ENCODE data around the gene ALDH7A1. TPM values are rescaled to one million over a fixed set of nuclear protein-coding genes. Genes with fewer than 3 reads are reported as not detected.
A peak's percentile ranks its signal among the peaks of the same experiment; 100 is the strongest.

The ALDH7A1 gene
- total and polyA plus RNA-seq, 7 donors, result 16.0 to 37.0 (median 22.2) TPM

DNA sequence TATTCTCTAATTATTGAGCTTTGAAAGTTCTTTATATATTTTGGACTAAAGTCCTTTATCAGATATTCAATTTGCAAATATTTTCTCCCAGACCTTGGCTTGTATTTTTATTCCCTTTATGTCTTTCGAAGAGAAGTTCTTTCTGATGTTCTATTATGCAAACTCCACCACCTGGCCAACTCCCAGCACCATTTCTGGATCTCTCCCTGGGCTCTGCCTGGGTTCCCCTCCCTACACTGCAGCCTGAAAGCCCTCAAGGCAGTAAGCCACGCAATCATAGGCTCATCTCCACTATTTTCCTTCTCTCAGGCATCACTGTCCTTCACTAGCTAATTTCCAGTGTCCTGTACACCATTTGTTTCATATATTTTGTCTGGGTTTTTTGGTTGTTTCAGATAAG lies 95.7 kb downstream of the ALDH7A1 start:
- Histone ChIP-seq H3K27me3 (no peaks in the 10 kb centered on the region), H3K4me1 (peaks cover 0 to 8% (median 0%) of the 10 kb centered on the region in 4 donors), H3K9me3 (no peaks in the 10 kb centered on the region), H3K27ac (no peak overlapping the region), H3K36me3 (no peaks in the 10 kb centered on the region), H3K4me3 (no peak overlapping the region)
- WGBS, 2 donors, result 90 to 91% methylated on average over 2 of the region's 2 CpGs
- DNase-seq, result no peak
- intact Hi-C loops (cut with DNase I), result no loop called here
- TF ChIP-seq CTCF (IDR thresholded peaks at IDR 0.05), result no peak
- no peak for TF ChIP-seq POLR2AphosphoS5 (IDR thresholded peaks at IDR 0.05)
- no peak for TF ChIP-seq POLR2A (IDR thresholded peaks at IDR 0.05)
- TF ChIP-seq EP300 (IDR thresholded peaks at IDR 0.05), result no peak

DNA sequence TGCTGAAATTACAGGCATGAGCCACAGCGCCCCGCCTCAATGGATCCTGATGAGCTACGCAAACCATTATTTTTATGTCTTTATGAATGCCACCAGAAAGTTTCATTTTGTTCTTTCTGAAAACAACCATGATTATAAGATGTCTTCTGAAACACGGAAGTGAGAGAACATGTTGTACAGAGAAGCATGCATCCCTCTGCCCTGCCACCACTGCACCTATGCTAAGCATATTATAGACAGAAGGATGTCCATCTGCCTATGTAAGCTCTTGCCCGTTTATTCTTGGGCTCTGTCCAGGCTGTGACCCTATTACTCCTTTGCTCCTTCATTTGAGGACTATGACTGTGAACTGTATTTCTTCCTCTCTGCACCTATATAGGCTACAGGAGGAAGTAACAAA lies 97.5 kb downstream of the ALDH7A1 start:
- Histone ChIP-seq H3K36me3 (peaks cover 0 to 11% (median 0%) of the 10 kb centered on the region in 4 donors), H3K4me3 (no peak overlapping the region), H3K4me1 (peaks cover 0 to 8% (median 0%) of the 10 kb centered on the region in 4 donors), H3K27ac (peak overlapping the region in 1 of 4 donors; percentile 6), H3K9me3 (no peaks in the 10 kb centered on the region), H3K27me3 (no peaks in the 10 kb centered on the region)
- WGBS, 2 donors, result 82 to 89% methylated on average over 5 of the region's 5 CpGs
- intact Hi-C loops (cut with DNase I), result no loop called here
- TF ChIP-seq POLR2A (IDR thresholded peaks at IDR 0.05), result no peak
- TF ChIP-seq EP300 (IDR thresholded peaks at IDR 0.05), result no peak
- TF ChIP-seq CTCF (IDR thresholded peaks at IDR 0.05), result no peak
- no peak for TF ChIP-seq POLR2AphosphoS5 (IDR thresholded peaks at IDR 0.05)
- no peak for DNase-seq

DNA sequence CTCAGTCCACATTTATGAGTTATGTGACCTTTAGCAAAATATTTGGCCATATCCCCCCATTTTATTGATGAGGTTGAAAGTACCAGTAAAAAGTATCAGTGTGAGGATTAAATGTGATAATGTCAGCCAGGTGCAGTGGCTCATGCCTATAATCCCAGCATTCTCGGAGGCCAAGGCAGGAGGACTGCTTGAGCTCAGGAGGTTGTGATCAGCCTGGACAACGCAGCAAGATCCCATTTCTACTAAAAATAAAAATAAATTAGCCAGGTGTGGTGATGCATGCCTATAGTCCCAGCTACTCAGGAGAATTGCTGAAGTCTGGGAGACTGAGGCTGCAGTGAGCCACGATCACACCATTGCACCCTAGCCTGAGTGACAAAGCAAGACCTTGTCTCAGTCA lies 100.6 kb downstream of the ALDH7A1 start:
- Histone ChIP-seq H3K36me3 (peaks cover 0 to 39% (median 2%) of the 10 kb centered on the region in 4 donors), H3K27ac (no peak overlapping the region), H3K9me3 (no peaks in the 10 kb centered on the region), H3K4me1 (peaks cover 0 to 2% (median 0%) of the 10 kb centered on the region in 4 donors), H3K27me3 (no peaks in the 10 kb centered on the region), H3K4me3 (no peak overlapping the region)
- 97 to 99% methylated on average over 3 of the region's 3 CpGs for WGBS, 2 donors
- DNase-seq, result no peak
- intact Hi-C loops (cut with DNase I), result loop anchor here (5.0 kb wide), 2 partner anchors 43 to 142 kb away; no protein-coding TSS in a partner anchor
- TF ChIP-seq EP300 (IDR thresholded peaks at IDR 0.05) (no peak), CTCF (IDR thresholded peaks at IDR 0.05) (no peak), POLR2A (IDR thresholded peaks at IDR 0.05) (no peak), POLR2AphosphoS5 (IDR thresholded peaks at IDR 0.05) (no peak)

DNA sequence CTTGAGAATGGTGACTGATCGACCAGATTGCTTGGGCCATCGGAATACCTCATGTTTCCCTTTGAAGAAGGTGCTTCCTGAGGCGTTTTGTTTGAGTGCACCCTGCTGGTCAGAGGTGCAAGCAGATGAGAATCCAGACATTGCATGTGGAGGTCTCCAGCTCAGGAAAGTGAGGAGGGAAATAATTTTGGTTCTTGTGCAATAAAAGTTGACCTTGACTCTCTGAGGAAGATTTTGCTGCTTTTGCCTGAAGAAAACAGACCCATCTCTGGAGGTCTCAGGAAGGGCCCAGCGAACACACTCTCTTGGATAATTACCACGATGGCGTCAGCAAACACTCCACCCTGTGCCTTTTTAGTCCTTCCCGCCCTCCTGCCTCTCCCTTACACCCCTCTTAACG lies 102.1 kb downstream of the ALDH7A1 start:
- Histone ChIP-seq H3K27ac (peak overlapping the region in 2 of 4 donors; percentile 8 to 25), H3K4me1 (peaks cover 0 to 4% (median 0%) of the 10 kb centered on the region in 4 donors), H3K9me3 (no peaks in the 10 kb centered on the region), H3K36me3 (peaks cover 4 to 54% (median 8%) of the 10 kb centered on the region in 4 donors), H3K4me3 (no peak overlapping the region), H3K27me3 (no peaks in the 10 kb centered on the region)
- TF ChIP-seq POLR2A (IDR thresholded peaks at IDR 0.05), result no peak
- peak in 3 of 4 experiments; percentile 9 to 42 (median 39) for TF ChIP-seq CTCF (IDR thresholded peaks at IDR 0.05)
- no peak for TF ChIP-seq EP300 (IDR thresholded peaks at IDR 0.05)
- no peak for TF ChIP-seq POLR2AphosphoS5 (IDR thresholded peaks at IDR 0.05)
- no peak for DNase-seq
- 60 to 80% methylated on average over 8 of the region's 8 CpGs for WGBS, 2 donors
- intact Hi-C loops (cut with DNase I), result loop anchor here (5.0 kb wide), 2 partner anchors 44 to 141 kb away; no protein-coding TSS in a partner anchor
